H1 (cell line): Measurements from ENCODE around the gene PSIP1. TPM values are rescaled to one million over a fixed set of nuclear protein-coding genes. Genes with fewer than 3 reads are reported as not detected.

Experiments
- EP300 ChIP-seq, 2 experiments: IDR thresholded peaks; 1 replicate in 1 of 2; 2 replicates in 1 of 2; pipeline ENCODE4 v1.6.1; 2011 to 2012; ENCODE audit warnings: low read depth in 2 of 2, low read length in 2 of 2, mild to moderate bottlenecking in 2 of 2, borderline replicate concordance in 1 of 2, inconsistent platforms in 1 of 2, moderate library complexity in 1 of 2
- JUND ChIP-seq: IDR thresholded peaks from 2 replicates; pipeline ENCODE4 v1.6.1; 2011; ENCODE audit warnings: mild to moderate bottlenecking, improper control_type of control experiment, low read length
- KDM1A ChIP-seq: fragments of 200-600, 300-600 bp; sonication (generic); IDR thresholded peaks from 2 replicates; pipeline ENCODE4 v1.7.1; 2016; ENCODE audit warnings: mild to moderate bottlenecking, low read length, borderline replicate concordance
- SAP30 ChIP-seq: fragments of 300-600 bp; sonication (generic); IDR thresholded peaks from 2 replicates; pipeline ENCODE4 v1.7.1; 2012; ENCODE audit warnings: low read length, moderate library complexity, mild to moderate bottlenecking, inconsistent platforms; ENCODE audit not compliant: insufficient read depth, insufficient replicate concordance
- TCF12 ChIP-seq: IDR thresholded peaks from 2 replicates; pipeline ENCODE4 v1.6.1; 2011; ENCODE audit warnings: low read depth, mild to moderate bottlenecking, low read length
- polyA plus RNA-seq, 7 experiments: library from polyadenylated mRNA; depleted of rRNA in 3 of 7; stranded (reverse) in 5 of 7; unstranded in 2 of 7; fragments of >200 nt in 5 of 7; fragments of 200-250 nt in 2 of 7; gene quantifications; 1 replicate in 5 of 7; 2 replicates in 1 of 7; 4 replicates in 1 of 7; pipeline versions ENCODE4 v1.2.1 to v1.2.3, GENCODE V29; 2011 to 2013; ENCODE audit warnings: missing spikeins in 2 of 7, mixed read lengths in 2 of 7
- total RNA-seq: library from RNA; stranded (reverse); fragmentation: NEBNext Ultra II Directional; extraction: Animal tissue kit (Norgen Biotek cat#: 25700); gene quantifications from 2 replicates; pipeline ENCODE4 v1.2.1, GENCODE V29; 2021

The PSIP1 gene
- total and polyA plus RNA-seq, 2 of the 8 experiments (the other 6 are each of a cell fraction or from before 2014, with no cell fraction given) = 63.3 to 387 TPM

- TF ChIP-seq JUND (no peak), KDM1A (no peak), EP300 (IDR thresholded peaks at IDR 0.05; ENCODE audit: borderline replicate concordance in 1 of 2, low read depth in 2 of 2, low read length in 2 of 2) (no peak), TCF12 (no peak), SAP30 (no peak)
Observed at GRCh38 chr9:15541872-15542271, 31.1 kb upstream of the PSIP1 start (continued).
